SKM-1 (cell line): ENCODE data around the gene CFLAR.
A peak's percentile ranks its signal among the peaks of the same experiment; 100 is the strongest.
"Not testable (repeated sequence)": the region's sequence is repeated elsewhere in the genome, so short reads cannot be mapped to it uniquely, and the experiment has no call there.

Experiments
- DNase-seq: peaks from one replicate; lab custom pipeline; 2025; ENCODE audit not compliant: unreplicated experiment; lab: John Stamatoyannopoulos, UW

Gene CFLAR

GRCh38 chr2:201118121-201118960 is 2.4 kb downstream of the CFLAR start:
- DNase-seq, result peak; percentile 71

DNA sequence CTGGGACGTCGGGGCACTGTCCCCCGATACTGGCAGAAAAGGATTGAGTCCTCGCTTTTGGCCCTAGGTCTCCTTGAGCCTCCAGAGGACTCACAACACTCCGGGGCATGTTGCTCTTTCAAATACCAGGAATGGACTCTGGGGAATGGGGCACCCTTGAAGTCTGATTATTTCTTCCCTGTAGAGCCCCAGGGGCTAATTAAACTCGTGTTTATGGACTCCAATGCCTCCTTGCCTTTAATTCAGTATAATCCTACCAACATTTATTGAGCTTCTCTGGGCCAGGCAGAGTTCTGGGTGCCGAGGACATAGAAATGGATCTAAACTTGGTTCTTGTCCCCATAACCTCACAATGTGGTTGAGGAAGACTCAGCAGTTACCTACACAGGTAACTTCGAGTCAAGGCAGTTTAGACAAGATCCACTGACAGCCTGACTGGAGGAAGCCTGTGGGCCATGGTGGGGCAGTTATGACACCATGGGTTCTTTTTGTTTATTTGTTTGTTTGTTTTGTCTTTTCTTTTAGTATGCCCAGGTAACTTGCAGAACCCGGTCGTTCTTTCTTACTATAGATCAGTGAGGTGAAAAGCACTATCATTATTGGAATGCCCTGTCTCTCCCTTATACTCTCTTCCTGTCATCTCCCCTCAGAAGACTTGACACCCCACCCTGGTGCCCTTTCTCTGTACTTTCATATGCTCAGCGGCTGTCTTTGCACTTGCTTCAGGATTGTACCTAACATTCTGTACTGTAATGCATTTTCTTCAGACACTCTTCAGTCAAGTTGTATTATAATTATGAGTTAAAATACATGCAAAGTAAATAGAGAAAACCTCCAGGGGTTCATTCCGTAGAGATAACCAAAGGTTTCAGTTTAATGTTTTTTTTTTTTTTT is 3.2 kb downstream of the CFLAR start:
- peak; percentile 46 for DNase-seq

GRCh38 chr2:201122276-201122675 is 6.3 kb downstream of the CFLAR start:
- DNase-seq, result no peak

GRCh38 chr2:201126308-201127151 is 10.6 kb downstream of the CFLAR start:
- no peak for DNase-seq

GRCh38 chr2:201127152-201127511 is 11.2 kb downstream of the CFLAR start:
- no peak for DNase-seq

GRCh38 chr2:201127570-201127969 is 11.6 kb downstream of the CFLAR start:
- DNase-seq, result no peak

- no peak for DNase-seq
These were observed 12.1 kb downstream of the CFLAR start for GRCh38 chr2:201128033-201128432.

DNA sequence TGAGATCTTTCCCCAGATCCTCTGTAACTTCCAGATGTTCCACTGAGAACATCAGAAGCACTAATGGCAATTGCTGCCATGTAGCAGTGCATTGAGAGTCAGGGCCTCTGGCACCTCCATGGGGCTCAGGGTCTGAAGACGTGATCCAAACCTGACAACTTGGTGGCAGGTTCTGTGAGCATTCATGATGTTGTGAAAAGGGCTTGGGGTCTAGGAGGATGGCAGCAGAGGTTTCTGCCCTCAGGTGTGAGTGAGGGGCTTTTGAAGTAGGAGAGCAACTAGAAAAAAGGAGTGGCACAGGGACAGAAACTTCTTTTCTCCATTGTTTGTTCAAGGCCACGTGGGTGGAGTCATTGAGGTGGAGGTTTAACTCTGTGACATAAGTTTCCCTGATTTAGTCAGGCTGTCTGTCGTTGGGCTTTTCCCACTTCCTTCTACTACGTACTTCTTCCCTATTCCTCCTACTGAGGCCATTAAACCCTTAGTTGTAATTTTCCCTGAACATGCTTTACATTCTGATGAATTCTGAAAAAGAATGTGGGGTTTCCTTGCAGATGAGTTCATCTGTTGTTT is 13.1 kb downstream of the CFLAR start:
- no peak for DNase-seq

- no peak for DNase-seq
These were observed 14.7 kb downstream of the CFLAR start for GRCh38 chr2:201130524-201131186.

DNA sequence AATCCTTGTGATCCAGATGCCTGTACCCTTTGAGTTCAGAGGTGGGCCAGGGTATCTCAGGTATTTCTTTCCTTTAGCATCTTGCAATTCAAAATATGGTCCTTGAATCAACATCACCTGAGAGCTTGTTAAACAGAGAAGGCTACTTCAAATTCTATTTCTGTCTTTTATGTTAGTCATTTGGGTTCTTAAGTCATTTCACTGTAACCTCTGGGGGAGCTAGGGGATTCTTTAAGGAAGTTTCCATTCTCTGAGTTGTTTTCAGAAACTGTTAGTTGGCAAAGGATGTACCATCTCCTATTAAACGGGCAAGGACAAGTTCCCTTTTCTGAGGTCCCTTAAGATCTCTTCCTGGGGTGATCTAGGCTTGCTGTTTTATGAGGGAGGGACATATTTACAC is 16.6 kb downstream of the CFLAR start:
- DNase-seq, result no peak

DNA sequence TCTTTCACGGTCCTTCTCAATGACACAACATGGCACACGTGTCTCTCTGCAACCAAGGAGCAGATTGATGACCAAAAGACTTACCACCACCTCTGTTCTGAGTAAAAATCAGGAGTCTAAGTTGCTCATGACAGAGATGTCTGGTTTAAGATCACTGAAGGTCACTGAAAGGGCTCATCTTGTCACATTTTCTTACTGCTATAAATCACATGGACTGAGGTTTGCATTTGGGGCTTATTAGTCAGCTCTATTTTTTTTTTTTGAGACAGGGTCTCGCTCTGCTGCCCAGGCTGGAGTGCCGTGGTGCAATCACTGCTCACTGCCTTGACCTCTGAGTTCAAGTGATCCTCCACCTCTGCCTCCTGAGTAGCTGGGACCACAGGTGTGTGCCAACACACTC is 19.4 kb downstream of the CFLAR start:
- no peak for DNase-seq

- no peak for DNase-seq
These were observed 20.9 kb downstream of the CFLAR start for GRCh38 chr2:201136889-201137321.

DNA sequence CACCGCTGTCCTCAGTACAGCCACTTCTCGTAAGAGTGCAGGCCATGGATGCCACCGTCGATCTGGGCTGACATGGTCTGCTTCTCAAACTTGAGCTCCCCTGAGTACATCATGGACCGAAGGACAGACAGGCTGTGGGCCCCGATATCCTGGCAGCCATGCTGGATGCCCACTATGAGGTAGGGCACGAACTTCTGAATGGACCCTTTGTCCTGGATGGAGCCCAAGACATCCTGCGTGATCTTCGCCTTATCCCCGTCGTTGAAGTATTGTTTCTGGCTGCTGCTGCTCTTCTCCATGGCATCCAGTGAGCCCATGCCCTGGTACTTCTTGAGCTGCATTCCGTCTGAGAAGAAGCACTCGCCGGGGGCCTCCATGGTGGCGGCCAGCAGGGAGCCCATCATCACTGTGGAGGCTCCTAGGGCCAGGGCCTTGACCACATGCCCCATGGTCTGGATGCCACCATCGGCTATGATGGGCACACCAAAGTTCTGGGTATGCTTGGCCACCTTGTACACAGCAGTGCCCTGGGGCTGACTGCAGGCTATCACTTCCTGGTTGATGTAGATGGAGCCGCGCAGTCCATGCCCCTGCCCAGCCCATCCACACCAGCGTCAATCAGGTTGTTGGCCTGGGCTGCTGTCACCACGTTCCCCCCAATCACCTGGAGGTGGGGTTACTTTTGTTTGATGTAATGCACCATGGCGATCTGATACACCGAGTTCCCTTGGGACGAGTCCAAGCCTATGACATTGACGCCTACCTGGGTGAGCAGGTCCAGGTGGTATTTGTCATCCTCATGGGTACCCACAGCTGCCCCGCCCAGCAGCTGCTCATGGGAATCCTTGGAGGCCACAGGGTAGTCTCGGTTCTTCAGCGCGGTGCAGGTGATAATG is 21.8 kb downstream of the CFLAR start:
- no peak for DNase-seq

DNA sequence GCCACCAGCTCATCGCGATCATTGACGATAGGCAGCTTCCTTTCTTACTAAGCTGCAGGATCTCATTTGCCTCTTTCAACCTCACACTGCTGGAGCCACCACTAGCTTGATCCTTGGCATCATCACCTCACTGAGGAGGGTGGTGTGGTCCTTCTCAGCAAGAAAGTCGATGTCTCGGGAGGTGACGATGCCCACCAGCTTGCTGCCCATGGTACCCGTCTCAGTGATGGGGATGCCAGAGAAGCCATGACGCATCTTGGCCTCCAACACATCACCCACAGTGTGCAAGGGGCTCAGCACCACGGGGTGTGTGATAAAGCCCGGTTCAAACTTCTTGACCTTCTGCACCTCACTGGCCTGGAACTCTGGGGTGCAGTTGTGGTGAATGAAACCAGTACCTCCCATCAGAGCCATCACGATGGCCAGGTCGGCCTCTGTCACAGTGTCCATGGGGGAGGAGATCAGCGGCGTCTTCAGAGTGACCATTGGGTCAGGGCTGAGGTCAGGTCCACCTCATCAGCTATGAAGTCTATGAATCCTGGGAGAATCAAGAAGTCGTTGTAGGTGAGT is 22.5 kb downstream of the CFLAR start:
- DNase-seq, result no peak

DNA sequence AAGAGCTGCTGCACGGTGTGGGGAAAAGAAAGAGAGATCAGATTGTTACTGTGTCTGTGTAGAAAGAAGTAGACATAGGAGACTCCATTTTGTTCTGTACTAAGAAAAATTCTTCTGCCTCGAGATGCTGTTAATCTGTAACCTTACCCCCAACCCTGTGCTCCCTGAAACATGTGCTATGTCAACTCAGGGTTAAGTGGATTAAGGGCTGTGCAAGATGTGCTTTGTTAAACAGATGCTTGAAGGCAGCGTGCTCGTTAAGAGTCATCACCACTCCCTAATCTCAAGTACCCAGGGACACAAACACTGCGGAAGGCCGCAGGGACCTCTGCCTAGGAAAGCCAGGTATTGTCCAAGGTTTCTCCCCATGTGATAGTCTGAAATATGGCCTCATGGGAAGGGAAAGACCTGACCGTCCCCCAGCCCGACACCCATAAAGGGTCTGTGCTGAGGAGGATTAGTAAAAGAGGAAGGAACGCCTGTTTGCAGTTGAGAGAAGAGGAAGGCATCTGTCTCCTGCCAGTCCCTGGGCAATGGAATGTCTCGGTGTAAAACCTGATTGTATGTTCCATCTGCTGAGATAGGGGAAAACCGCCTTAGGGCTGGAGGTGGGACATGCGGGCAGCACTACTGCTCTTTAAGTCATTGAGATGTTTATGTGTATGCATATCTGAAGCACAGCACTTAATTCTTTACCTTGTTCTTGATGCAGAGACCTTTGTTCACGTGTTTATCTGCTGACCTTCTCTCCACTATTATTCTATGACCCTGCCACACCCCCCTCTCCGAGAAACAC is 23.2 kb downstream of the CFLAR start:
- DNase-seq, result not testable (repeated sequence)

GRCh38 chr2:201139836-201140604 is 24.1 kb downstream of the CFLAR start:
- no peak for DNase-seq
